ENCODE data around the gene IFITM2.
"Not testable (repeated sequence)": the region's sequence is repeated elsewhere in the genome, so short reads cannot be mapped to it uniquely, and the experiment has no call there.

IFITM2 gene

DNA sequence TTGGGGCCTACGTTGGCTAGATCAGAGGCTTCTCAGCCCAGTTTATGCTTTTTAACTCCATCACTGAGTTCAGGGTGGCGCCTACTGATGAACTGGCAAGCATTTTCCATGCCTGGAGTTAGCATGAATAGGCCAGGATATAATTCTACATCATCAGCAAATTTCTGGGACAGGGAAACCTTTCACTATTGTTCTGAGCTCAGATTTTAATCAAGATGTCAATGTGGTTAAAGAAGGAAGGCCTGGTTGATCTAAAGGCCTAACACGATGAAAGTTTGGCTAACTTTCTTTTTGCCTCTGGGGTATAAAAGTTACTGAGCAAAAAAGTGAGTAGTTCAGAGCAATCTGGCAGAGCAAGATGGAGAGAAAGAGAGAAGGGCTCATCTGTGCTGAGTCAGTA lies 34.7 kb downstream of the IFITM2 start:
- no peak for DNase-seq (ENCODE audit: low read depth in 2 of 2)

DNA sequence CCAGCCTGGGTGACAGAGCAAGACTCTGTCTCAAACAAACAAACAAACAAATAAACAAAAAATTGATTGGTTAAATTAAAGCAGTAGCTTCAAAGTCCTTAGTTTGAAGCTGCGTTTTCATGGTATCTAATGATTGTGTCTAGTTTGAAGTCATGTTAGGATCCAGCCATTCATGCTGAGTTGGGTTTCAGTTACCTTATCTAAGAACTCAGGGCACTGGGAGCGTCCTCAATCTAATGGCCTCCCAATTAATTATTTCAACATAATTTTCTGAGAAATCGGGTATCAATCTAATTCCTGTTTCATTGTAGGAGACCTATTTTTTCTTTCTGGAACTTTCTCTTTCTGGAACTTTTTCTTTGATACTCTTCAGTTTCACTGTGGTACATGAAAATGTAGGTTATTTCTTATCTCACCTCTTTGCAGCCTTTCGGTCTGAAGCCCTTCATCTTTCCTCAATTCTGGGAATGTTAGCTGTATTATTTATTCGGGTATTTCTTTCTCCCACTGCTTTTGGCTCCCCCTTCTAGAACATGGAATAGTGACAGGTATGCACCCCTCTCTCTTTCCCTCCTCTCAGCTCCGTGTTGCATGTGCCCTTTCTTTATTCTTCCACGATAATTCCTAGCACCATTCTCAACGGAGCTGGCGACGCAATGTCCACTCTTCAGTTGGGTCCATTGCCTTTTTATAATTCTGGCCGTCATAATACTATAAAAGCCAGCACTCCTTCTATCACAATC lies 37.4 kb downstream of the IFITM2 start:
- no peak for DNase-seq (ENCODE audit: low read depth in 2 of 2)

DNA sequence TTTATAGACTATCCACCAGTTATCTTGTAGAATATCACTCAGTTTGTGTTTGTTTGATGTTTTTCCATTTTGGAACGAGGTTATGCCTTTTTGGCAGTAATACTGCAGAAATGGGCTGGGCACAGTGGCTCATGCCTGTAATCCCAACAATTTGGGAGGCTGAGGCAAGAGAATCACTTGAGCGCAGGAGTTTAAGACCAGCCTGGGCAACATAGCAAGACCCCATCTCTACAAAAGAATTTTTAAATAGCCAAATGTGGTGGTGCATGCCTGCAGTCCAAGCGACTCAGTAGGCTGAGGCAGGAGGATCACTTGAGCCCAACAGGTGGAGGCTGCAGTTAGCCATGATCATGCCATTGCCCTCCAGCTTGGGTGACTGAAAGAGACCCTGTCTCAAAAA lies 38.9 kb downstream of the IFITM2 start:
- no peak for DNase-seq (ENCODE audit: low read depth in 2 of 2)

DNA sequence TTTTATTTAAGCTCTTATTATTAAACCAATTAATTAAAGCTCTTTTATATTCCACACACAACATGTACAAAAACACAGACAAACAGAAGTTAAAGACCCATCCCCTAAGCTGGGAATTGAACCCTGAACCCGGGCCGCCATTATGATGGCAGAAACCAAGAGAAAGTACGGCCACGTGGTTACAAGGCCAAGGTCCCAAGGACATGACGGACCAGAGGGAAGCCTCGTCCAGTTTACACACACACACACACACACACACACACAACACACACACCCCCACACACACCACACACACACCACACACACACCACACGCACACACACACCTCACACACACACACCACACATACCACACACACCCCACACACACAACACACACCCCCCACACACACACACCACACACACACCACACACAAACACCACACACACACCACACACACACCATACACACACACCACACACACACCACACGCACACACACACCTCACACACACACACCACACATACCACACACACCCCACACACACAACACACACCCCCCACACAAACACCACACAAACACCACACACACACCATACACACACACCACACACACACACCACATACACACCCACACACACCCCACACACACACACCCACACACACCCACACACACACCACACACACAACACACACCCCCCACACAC lies 41.8 kb downstream of the IFITM2 start:
- not testable (repeated sequence) for DNase-seq (ENCODE audit: low read depth in 2 of 2)

DNA sequence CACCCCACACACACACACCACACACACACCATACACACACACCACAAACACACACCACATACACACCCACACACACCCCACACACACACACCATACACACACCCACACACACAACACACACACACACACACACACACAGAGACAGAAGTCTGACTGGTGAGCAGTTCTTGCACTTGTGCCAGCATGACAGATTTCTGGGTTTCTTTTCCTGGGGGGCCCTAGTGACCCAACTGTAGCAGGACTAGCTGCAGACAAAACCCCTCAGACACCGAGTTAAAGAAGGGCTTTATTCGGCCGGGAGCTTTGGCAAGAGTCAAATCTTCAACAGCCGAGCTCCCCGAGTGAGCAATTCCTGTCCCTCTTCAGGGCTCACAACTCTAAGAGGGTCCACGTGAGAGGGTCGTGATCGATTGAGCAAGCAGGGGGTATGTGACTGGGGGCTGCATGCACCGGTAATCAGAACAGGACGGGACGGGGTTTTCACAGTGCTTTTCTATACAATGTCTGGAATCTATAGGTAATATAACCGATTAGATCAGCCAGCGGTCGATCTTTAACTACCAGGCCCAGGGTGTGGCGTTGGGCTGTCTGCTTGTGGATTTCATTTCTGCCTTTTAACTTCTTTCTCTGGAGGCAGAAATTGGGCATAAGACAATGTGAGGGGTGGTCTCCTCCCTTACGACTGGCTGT lies 42.6 kb downstream of the IFITM2 start:
- DNase-seq (ENCODE audit: low read depth in 2 of 2), result not testable (repeated sequence)

DNA sequence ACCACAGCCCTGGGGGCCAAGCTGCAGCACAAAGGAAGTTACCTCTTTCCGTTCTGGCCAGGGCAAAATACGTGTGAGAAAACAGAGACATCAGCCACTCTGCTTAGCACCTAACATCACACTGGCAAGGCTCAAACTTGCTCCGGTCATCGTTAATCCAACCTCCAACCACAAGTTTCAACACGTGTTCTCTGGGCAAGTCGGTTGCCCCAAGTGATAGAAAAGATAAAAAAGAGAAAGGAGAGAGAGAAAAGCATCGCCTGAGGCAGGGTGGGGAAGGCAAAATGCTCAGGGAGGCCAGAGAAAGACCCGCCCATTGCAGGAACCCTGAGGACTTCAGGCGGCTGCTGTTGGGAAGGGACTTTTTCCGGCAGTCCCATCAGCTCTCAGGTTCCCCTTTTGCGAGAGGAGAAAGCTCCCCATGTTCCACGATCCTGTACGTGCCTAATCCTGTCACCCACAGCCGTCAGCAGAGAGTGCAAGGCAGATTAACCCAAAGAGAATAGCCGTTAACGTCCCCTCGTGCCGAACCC lies 43.2 kb downstream of the IFITM2 start:
- no peak for DNase-seq (ENCODE audit: low read depth in 2 of 2)

DNA sequence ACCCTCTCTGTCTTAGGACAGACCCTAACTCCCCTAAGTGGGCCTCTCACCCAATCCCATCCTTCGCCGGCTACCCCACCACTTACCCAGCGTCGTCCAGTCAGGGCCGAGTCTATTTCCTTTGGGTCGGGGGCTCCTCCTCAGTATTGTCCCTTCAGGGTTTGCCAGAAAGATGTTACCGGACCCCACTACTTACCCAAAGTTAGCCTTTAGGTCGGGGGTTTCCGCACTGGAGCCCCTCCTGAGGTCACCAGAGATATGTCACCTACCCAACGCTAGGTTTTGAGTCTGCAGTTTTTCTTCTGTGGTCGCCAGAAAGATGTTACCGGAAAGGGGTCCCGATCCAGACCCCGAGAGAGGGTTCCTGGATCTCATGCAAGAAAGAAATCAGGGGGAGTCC lies 43.8 kb downstream of the IFITM2 start:
- no peak for DNase-seq (ENCODE audit: low read depth in 2 of 2)

DNA sequence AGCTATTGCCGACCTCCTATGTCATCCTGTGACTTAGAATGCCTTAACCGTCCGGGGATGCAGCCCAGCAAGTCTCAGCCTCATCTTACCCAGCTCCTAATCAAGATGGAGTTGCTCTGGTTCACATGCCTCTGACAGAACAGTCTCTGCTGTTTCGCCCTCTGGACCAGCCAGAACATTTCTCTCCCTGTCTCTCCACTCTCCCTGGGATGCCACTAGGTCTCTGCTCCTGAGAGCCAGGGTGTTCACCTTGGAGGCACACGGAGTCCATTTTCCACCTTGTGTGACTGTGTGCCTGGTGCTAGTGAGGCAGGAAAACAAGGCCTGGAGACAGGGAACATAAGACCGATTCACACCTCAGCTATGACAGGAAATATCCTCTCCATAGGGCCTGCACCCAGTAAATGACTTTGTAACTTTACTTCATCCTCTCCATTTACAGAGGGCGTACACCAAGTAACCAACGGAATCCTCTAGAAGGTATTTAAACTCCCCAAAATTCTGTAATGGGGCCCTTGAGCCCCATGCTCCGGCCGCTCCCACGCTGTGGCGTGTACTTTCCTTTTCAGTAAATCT lies 44.9 kb downstream of the IFITM2 start:
- no peak for DNase-seq (ENCODE audit: low read depth in 2 of 2)

DNA sequence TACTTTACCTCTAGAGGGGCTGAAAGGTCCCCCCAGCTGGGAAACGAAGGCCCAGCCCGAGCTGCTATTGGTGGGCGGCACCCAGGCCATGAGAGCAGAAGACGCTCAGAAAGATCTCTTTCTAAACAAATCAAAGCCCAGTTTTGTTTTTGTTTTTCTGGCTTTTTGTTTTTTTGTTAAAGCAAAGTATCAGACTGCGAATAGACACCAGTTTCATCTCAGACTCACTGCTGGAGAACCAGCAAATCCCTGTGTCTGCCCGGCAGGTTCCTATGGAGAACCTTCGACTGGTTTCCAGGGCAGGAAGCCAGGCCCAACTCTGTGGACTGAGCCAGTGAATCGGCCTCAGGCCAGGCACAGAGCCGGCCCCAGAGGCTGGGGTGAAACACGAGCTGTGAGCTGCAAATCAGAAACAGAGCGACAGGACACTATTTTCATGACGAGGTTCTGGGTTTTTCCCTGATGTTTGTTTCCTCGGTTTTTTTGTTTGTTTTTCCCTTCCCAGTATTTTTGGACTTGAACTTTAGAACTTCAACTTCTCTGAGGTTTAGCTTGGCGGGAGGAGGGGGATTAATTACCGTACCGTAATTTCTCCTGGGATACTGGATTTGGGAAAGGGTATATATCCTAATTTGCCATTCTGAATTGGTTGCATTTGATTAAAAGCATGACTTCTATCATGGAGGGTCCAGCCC lies 45.7 kb downstream of the IFITM2 start:
- DNase-seq (ENCODE audit: low read depth in 2 of 2), result no peak

DNA sequence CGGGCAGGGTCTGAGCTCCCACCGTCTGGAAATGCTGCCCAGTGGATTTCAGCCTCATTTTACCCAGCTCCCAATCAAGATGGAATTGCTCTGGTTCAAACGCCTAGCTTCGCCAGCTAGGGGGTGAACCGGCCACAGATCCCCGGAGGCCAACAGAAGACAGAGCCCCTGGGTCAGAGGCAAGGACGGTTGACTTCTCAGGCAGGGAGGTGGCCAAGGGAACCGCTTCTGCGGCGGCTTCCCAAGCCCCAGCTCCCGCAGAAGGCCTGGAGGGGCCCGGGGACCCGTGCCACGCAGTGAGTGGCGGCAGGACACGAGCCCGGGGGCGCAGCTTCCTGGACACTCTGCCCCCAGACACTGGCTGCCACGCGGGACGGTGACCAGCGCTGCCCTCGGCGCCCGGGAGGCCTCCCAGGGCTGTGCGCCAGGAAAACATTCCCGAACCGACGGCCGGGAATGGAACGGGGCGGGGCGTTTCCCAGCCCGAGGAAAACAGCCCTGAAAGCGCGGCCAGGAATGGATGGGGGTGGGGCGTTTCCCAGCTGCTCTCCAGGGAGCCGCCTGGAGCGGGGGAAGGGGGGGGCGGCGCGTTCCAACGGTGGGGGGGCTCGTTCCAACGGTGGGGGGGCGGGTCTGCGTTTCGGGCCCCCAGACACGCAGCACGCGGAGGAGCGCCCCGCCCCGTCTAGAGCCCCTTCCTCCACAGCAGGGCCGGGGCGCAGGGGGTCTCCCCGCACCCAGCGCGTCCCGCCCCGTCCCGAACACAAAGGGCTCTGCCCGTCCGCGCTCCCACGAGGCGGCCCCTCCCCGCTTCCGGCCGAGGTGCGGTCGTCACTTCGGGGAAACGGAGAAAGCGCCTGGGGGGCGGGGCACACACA lies 48.2 kb downstream of the IFITM2 start:
- peak; percentile 77 to 84 for DNase-seq (ENCODE audit: low read depth in 2 of 2)

DNA sequence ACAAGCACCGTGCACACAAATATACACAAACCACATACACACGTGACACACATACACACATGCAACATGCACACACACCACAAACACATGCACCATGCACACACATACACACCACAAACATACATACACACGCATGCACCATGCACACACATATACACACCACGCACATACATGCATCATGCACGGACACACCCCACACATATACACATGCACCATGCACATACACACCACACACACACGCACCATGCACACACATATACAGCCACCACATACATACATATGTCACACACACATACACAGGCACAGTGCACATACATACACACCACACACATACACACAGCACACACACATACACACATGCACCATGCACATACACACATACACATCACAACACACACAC lies 49.0 kb downstream of the IFITM2 start:
- DNase-seq (ENCODE audit: low read depth in 2 of 2), result no peak

DNA sequence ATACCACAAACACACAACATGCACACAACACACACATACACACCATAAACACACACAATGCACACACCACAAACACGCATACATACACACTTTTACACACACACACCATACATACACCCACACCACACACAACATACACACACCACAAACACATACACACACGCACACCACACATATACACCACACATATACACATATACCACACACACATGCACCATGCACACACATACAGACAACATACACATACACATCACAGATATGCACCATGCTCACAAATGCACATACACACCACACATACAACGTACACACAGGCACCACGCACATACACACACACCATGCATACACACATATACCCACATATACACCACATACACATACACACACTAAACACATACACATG lies 50.0 kb downstream of the IFITM2 start:
- DNase-seq (ENCODE audit: low read depth in 2 of 2), result no peak

DNA sequence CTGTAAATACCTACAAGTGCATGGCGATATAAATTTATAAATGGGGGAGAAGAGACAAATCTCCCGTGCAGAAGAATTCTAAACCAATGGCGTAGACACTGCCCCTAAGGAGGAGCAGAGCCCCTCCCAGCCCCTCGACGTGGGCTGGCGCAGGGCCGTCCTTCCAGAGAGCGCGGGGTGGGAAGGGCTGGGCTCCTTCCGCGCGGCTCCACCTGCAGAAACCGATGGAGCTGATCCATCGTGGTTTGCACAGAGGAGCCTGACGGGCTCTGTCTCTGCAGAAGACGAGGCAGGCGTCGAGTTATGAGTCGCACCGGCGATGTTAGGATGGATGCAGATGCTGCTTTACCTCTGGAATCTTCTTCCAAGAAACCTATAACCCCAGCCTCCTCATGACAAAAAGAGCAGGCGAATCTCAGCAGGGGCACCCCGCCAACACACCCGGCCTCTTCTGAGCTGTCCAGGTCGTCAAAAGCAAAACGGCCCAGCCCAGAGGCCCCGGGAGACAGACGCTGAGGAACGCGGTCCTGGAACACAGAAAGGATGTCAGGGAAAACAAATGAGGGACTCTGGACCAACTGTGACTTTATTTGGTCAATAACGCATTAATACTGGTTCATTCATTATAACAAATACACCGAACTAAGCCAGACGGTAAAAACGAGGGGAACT lies 50.6 kb downstream of the IFITM2 start:
- DNase-seq (ENCODE audit: low read depth in 2 of 2), result no peak

All from activated CD4-positive, alpha-beta T cell treated with anti-CD3 and anti-CD28 coated beads for 24 hours (primary cell).